K562 (cell line): Measurements from ENCODE around the gene CMBL.

ENCODE experiments used
- CBX1 ChIP-seq: sonication (generic); IDR thresholded peaks from 2 replicates; pipeline ENCODE4 v1.6.1; 2016; ENCODE audit warnings: antibody characterized with exemption, low read depth, mild to moderate bottlenecking
- CREM ChIP-seq: IDR thresholded peaks from 2 replicates; pipeline ENCODE4 v1.6.1; 2014; ENCODE audit warnings: antibody characterized with exemption, low read depth
- CTCF ChIP-seq, 3 experiments: IDR thresholded peaks in 2 of 3; conservative IDR thresholded peaks in 1 of 3; 2 replicates each; pipeline ENCODE4 v1.5.1; 2011 to 2012; ENCODE audit warnings: low read length in 3 of 3, mild to moderate bottlenecking in 3 of 3, control low read depth in 2 of 3, improper control_type of control experiment in 1 of 3, inconsistent platforms in 1 of 3, low read depth in 1 of 3, mixed read lengths in 1 of 3, moderate library complexity in 1 of 3; ENCODE audit not compliant: insufficient read depth in 2 of 3
- ETV6 ChIP-seq, 3 experiments: fragments of 150-350 bp in 1 of 3; sonication (generic) in 1 of 3; formaldehyde crosslinking in 1 of 3; IDR thresholded peaks; 2 replicates each; pipeline versions ENCODE4 v1.6.1 to v1.8.0; 2014 to 2022; ENCODE audit warnings: borderline replicate concordance in 2 of 3, low read depth in 2 of 3, antibody characterized with exemption in 1 of 3, low read length in 1 of 3, mild to moderate bottlenecking in 1 of 3, missing genetic modification reagents in 1 of 3
- EZH2 ChIP-seq: IDR thresholded peaks from 2 replicates; pipeline ENCODE4 v1.6.1; 2012; ENCODE audit warnings: low read depth, mild to moderate bottlenecking, inconsistent platforms, low read length, borderline replicate concordance
- FOS ChIP-seq: IDR thresholded peaks from 3 replicates; pipeline ENCODE4 v1.6.1; 2011; ENCODE audit not compliant: insufficient read length; ENCODE audit errors: extremely low read depth
- NCOA1 ChIP-seq: fragments of 450-650 bp; IDR thresholded peaks from 2 replicates; pipeline ENCODE4 v1.6.1; 2016; ENCODE audit warnings: low read depth
- PHF8 ChIP-seq: fragments of 200-600 bp; sonication (generic); IDR thresholded peaks from 2 replicates; pipeline ENCODE4 v1.6.1; 2012; ENCODE audit warnings: mixed run types, mild to moderate bottlenecking, inconsistent platforms, low read length, moderate library complexity, borderline replicate concordance
- POLR2AphosphoS5 ChIP-seq: IDR thresholded peaks from 2 replicates; pipeline ENCODE4 v1.6.1; 2011; ENCODE audit warnings: mild to moderate bottlenecking, low read depth, low read length, moderate library complexity; ENCODE audit not compliant: control insufficient read depth, insufficient read depth
- RFX5 ChIP-seq: IDR thresholded peaks from 2 replicates; pipeline ENCODE4 v1.6.1; 2011; ENCODE audit warnings: low read depth, mild to moderate bottlenecking, improper control_type of control experiment, low read length
- SREBF2 ChIP-seq: sonication (generic); formaldehyde crosslinking; IDR thresholded peaks from 2 replicates; pipeline ENCODE4 v1.4.0; 2020; ENCODE audit warnings: mild to moderate bottlenecking, missing genetic modification reagents
- ZFP30 ChIP-seq: fragments of 250-450 bp; sonication (Bioruptor Pico); IDR thresholded peaks from 2 replicates; pipeline ENCODE4 v1.8.0; 2022; ENCODE audit warnings: moderate library complexity, mild to moderate bottlenecking, inconsistent platforms, borderline replicate concordance
- ZNF274 ChIP-seq: IDR thresholded peaks from 2 replicates; pipeline ENCODE4 v1.6.1; 2011; ENCODE audit warnings: low read depth, mild to moderate bottlenecking, low read length, moderate library complexity, borderline replicate concordance
- ZNF3 ChIP-seq: fragments of 250-450 bp; sonication (Bioruptor Pico); IDR thresholded peaks from 2 replicates; pipeline ENCODE4 v1.5.0; 2021; ENCODE audit warnings: mild to moderate bottlenecking, moderate library complexity

- no peak for TF ChIP-seq SREBF2
- no peak for TF ChIP-seq ZNF274
- TF ChIP-seq CBX1, result no peak
- no peak for TF ChIP-seq FOS
- no peak for TF ChIP-seq NCOA1
- no peak for TF ChIP-seq RFX5
- TF ChIP-seq ZNF3 (CRISPR knock-in tag), result no peak
- no peak for TF ChIP-seq CREM
- no peak for TF ChIP-seq PHF8
- TF ChIP-seq CTCF (IDR thresholded peaks at IDR 0.05 in 2 of 3, conservative IDR thresholded peaks at IDR 0.05 in 1 of 3; ENCODE audit: insufficient read depth in 2 of 3, low read depth in 1 of 3, low read length in 3 of 3), result no peak
- no peak for TF ChIP-seq ZFP30 (CRISPR knock-in tag)
- TF ChIP-seq POLR2AphosphoS5, result no peak
- no peak for TF ChIP-seq EZH2
- no peak for TF ChIP-seq ETV6 (IDR thresholded peaks at IDR 0.05; ENCODE audit: borderline replicate concordance in 1 of 2, low read depth in 2 of 2, low read length in 1 of 2)
- no peak for TF ChIP-seq ETV6 (CRISPR knock-in tag; IDR thresholded peaks at IDR 0.05; ENCODE audit: borderline replicate concordance)
Measured at GRCh38 chr5:10235350-10235749, 72.4 kb downstream of the CMBL start.
